NCI-H2171 treated with DMSO at 0.1 percent for 48 hours (cell line): Measurements from ENCODE around the gene STX1B.
"Not testable (repeated sequence)": the region's sequence is repeated elsewhere in the genome, so short reads cannot be mapped to it uniquely, and the experiment has no call there.

ENCODE experiments used
- DNase-seq: peaks from one replicate; lab custom pipeline; 2025; lab: John Stamatoyannopoulos, UW

The STX1B gene

GRCh38 chr16:31013292-31013691, 2.9 kb upstream of the STX1B start:
- DNase-seq, result not testable (repeated sequence)

GRCh38 chr16:31011815-31012214, 1.4 kb upstream of the STX1B start:
- not testable (repeated sequence) for DNase-seq

GRCh38 chr16:31009894-31010584, 399 bp downstream of the STX1B start:
- DNase-seq, result no peak

GRCh38 chr16:31009120-31009519, 1.3 kb downstream of the STX1B start:
- no peak for DNase-seq

GRCh38 chr16:31008551-31008950, 1.9 kb downstream of the STX1B start:
- no peak for DNase-seq

- no peak for DNase-seq
Observed at GRCh38 chr16:31008149-31008548, 2.3 kb downstream of the STX1B start.

GRCh38 chr16:31007684-31008083, 2.8 kb downstream of the STX1B start:
- no peak for DNase-seq

GRCh38 chr16:31006589-31006988, 3.8 kb downstream of the STX1B start:
- DNase-seq, result no peak

GRCh38 chr16:31006086-31006385, 4.4 kb downstream of the STX1B start:
- DNase-seq, result peak; percentile 81

- peak; percentile 8 for DNase-seq
Observed at GRCh38 chr16:31005350-31006085, 4.9 kb downstream of the STX1B start.

GRCh38 chr16:31004658-31005057, 5.8 kb downstream of the STX1B start:
- DNase-seq, result no peak

- no peak for DNase-seq
Observed at GRCh38 chr16:31003744-31004143, 6.7 kb downstream of the STX1B start.

- DNase-seq, result no peak
Observed at GRCh38 chr16:31002862-31003341, 7.5 kb downstream of the STX1B start.

- no peak for DNase-seq
Observed at GRCh38 chr16:31002250-31002700, 8.2 kb downstream of the STX1B start.

- DNase-seq, result no peak
Observed at GRCh38 chr16:31001507-31002249, 8.8 kb downstream of the STX1B start.

GRCh38 chr16:31000671-31001382, 9.6 kb downstream of the STX1B start:
- no peak for DNase-seq

- DNase-seq, result peak; percentile 5
Observed at GRCh38 chr16:30998852-30999761, 11.3 kb downstream of the STX1B start.

GRCh38 chr16:30997725-30998711, 12.4 kb downstream of the STX1B start:
- peak; percentile 33 for DNase-seq

GRCh38 chr16:30996985-30997724, 13.3 kb downstream of the STX1B start:
- DNase-seq, result peak; percentile 39
